Middle frontal gyrus (tissue), 1 donor: ENCODE measurements around the gene IL12A.

Experiments used
- DNase-seq: peaks from one replicate; pipeline ENCODE4 v3.0.0-alpha.2; 2015; ENCODE audit warnings: low spot score; ENCODE audit errors: extremely low spot score

Gene IL12A

DNA sequence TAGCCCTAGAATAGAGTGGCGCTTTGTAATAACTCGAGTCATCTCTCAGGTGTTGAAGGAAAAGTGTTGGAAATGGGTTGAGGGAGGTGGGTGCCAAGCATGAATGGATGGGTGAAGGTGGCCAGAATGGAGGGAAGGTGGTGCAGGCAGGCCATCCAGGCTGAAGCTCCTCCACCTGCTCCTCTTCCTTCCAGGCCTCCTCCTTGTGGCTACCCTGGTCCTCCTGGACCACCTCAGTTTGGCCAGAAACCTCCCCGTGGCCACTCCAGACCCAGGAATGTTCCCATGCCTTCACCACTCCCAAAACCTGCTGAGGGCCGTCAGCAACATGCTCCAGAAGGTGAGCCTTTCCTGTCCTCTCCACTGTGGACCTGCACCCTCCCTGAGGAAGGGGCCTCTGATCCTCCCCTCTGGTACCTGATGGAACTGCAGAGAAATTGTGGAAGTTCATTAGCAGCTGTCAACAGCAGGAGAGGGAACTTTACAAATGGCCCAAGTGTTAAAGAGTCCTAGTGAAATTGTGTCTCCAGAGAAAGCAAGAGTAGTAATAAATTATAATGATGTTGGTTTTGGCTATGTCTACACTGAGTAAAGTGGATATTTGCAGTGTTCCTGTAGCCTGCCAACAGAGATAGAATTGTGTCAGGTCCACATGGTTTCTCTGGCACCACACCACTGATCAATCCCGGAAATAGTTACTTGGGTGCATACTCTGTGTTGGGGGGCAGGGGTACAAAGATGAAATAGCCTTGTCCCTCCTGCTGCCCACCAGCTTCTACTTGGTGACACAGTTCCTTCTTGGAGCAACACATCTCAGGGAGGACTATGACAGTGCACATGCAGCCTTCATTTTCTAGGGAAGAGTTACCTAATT is 1.6 kb downstream of the IL12A start:
- no peak for DNase-seq

DNA sequence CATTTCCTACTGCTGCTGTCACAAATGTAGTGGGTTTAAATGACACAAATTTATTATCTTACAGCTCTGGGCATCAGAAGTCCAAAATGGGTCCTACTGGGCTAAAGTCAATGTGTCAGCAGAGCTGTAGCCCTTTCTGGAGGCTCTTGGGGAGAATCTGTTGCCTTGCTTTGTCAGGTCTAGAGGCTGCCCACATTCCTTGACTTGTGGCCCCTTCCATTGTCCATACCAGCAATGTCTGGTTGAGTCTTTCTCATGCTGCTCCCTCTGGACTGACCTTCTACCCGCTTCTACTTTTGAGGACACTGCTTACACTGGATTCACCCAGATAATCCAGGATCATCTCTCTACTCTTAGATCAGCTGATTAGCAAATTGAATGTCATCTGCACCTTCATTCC is 3.0 kb downstream of the IL12A start:
- DNase-seq = no peak

DNA sequence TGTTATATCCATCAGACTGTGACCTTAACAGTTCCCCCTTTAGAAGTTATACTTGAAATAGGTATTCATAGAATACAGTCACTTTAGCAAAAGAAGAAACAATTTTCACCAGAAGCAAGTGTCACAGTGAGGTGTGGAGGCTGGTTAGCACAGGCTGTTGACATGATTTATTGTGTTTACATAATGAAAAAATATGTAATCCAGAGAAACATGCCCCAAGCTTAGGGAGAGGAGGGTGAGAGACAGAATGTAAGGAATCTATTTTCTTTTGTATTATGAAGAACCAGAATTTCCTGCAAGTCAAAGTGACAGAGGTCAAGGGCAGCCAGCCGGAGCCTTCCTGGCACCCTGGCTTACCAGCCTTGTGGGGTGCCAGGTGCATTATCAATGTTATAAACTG is 4.0 kb downstream of the IL12A start:
- no peak for DNase-seq

DNA sequence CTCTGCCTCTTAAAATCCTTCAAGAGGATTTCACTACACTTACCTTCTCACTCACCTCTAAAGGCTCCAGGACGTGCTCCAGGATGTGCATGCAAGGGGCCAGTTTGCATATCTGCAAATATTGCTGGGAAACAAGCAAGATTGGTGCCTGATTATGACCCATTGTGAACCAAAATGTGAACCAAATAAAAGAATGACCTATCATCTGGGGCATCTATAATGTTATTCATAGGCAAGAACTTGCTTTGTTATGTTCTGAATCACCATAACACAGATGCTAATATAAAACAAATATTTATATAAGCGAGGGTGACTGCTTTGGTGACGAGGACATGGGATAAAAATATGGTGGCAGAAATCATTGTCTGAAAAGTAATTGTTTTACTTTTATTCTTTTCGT is 5.5 kb downstream of the IL12A start:
- DNase-seq = no peak

- DNase-seq = no peak
Measured at GRCh38 chr3:159995091-159995490, 6.5 kb downstream of the IL12A start.

GRCh38 chr3:159996018-159996417 is 7.4 kb downstream of the IL12A start:
- DNase-seq = no peak

GRCh38 chr3:159996959-159997358 is 8.3 kb downstream of the IL12A start:
- DNase-seq = no peak

GRCh38 chr3:160001148-160001760 is 12.6 kb downstream of the IL12A start:
- DNase-seq = no peak

GRCh38 chr3:160001850-160002623 is 13.4 kb downstream of the IL12A start:
- no peak for DNase-seq

- DNase-seq = no peak
Measured at GRCh38 chr3:160003520-160004128, 15.0 kb downstream of the IL12A start.

- no peak for DNase-seq
Measured at GRCh38 chr3:160005004-160005403, 16.4 kb downstream of the IL12A start.

DNA sequence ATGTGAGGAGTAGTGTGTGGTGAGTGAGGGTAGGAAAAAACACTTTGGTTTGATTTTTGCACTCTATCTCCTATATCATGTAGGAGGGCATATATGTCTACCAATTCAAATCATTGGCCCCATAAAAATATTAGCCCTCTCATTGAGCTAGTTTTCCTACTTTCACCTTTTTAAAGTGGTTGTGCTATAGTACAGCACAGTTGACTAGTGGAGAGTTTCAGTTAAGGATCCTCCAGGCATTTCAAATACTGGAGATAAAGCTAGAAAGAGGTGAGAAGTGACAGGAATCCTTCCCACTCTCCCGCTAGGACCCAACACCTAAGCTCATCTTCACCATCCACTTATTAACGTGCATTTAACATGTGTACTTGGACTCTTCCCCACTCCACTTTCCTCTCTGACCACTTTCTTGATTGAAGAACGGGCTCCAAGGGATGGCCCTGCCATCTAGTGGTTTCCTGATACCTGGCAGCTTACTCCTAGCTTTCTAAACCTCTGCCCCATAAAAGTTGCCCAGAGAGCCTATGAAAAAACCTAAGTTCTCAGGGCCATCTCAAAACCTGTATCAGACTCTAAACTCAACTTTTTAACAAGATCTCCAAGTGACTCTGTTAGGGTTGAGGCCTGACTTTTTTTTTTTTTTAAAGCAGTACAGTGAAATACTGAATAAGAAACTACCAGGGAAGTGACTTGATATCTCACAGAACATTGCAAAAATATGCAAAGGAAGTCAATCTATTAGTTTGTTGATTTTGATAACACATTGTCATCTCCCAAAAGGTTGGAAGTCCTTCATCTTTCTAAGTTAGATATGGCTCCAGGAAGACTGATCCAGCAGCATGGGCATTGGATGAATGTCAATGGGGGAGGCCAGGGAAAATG is 17.9 kb downstream of the IL12A start:
- DNase-seq = peak; percentile 31

DNA sequence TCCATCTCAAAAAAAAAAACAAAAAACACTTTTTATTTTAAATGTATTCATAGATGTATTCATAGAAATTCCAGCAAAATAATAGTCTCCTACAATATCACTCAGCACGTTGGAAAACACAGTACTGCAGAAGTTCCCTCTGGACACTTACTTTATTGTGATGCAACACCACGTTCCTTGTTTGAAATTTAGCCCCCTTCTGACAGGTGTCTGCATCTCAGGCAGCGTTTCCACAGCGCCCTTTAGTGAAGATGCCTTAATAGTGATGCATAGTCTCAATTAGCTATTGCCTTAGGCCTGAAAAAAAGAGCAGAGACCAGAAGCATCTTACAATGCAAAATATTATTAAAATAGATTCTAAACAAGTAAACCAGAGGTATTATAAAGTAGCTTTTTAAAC is 20.3 kb downstream of the IL12A start:
- no peak for DNase-seq

GRCh38 chr3:160009525-160009924 is 20.9 kb downstream of the IL12A start:
- no peak for DNase-seq

DNA sequence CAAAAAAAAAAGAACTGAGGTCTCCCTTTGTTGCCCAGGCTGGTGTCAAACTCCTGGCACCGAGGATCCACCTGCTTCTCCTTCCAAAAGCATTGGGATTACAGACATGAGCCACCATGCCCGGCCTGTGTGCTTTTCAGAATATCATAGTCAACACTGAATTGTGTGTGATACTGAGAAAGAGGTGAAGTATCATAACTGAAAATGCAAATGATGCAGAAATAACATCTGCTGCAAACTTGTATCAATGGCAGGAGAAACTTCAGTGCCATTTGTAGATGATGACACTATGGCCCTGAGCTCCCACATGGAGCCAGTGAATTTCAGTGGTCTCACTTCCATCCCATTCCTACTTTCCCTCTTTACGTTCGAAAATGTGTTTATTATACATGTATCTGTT is 21.9 kb downstream of the IL12A start:
- no peak for DNase-seq

DNA sequence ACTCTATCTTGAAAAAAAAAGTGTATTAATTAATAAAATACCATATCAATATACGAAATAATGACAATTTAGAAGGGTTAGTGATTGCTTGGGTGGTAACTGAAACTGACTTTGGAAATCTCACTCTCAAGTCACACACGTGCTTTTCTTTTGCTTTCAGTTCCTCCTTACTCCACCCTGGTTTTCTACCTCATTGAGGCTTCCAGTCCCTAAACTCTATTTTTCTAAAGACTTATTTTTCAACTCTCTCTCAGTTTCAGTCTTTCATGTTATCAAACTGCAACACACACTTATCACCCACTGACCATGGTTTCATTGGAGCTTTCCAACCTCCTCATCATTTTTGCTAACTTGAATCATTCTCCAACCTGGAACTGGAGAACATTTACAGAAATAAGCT is 23.5 kb downstream of the IL12A start:
- no peak for DNase-seq

- DNase-seq = no peak
Measured at GRCh38 chr3:160016972-160017371, 28.3 kb downstream of the IL12A start.

DNA sequence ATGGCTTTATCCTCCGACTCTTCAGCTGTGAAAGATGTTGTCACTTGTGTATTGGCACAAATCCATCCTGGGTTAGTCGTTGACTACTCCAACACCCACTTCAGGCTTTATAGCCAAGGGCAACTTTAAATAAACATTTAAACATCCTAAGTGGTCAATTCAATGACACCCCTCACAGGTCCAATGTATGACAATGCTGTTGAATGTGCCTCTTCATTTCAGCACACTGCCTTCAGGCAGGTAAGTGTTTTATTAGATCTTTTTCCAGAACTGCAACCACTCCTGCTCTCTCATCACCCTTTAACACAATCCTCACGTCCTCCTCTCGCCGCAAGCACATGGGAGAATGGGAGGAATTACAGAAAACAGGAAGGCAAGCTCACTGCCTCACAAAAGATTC is 30.3 kb downstream of the IL12A start:
- DNase-seq = no peak

DNA sequence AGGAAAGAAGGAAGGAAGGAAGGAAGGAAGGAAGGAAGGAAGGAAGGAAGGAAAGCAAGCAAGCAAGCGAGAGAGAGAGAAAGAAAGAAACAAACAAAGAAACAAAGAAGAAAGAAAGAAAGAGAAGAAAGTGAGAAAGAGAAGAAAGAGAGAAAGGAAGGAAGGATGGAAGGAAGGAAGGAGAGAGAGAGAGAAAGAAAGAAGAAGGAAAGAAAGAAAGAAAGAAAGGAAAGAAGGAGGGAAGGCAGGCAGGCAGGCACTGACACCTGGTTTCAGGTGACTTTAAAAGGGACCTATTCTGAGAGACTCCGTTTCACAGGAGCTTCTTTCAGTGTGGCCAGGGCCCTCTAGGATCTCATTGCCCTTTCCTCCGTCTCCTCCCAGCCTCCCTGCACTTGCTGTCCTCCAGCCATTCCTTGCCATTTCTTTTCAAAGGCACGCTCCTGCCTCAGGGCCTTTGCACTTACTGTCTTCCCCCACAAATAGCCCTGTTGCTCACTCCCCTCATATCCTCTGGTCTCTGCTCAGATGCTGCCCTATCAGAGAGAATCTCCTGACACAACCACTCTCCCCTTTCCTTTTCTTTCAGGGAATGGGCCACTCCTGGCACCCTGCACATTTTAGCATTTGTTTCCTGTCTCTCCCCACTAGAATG is 31.5 kb downstream of the IL12A start:
- DNase-seq = no peak

GRCh38 chr3:160022068-160022467 is 33.4 kb downstream of the IL12A start:
- DNase-seq = no peak
